ENCODE results near the gene OGT. TPM values are rescaled to one million over a fixed set of nuclear protein-coding genes. Genes with fewer than 3 reads are reported as not detected.
"Not testable (repeated sequence)": the region's sequence is repeated elsewhere in the genome, so short reads cannot be mapped to it uniquely, and the experiment has no call there.

The OGT gene
- total RNA-seq, 1 experiment from 2014 or later = 32.4 TPM

DNA sequence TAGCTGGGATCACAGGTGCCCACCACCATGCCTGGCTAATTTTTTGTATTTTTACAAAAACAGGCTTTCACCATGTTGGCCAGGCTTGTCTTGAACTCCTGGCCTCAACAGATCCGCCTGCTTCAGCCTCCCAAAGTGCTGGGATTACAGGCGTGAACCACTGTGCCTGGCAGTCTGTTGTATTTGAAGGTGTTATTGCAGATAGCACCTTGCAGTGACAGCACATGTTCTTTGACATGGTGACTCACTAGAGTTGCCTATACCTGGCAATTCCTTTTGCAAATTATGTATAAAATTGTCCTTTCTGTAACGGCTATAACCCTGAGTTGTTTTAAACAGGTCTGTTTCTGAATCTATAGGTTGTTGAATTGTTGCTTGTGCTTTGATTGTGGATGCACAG, 7.9 kb downstream of the OGT start:
- DNase-seq (ENCODE audit: low read depth) = no peak

GRCh38 chrX:71541210-71542022, 8.5 kb downstream of the OGT start:
- peak; percentile 2 for DNase-seq (ENCODE audit: low read depth)

DNA sequence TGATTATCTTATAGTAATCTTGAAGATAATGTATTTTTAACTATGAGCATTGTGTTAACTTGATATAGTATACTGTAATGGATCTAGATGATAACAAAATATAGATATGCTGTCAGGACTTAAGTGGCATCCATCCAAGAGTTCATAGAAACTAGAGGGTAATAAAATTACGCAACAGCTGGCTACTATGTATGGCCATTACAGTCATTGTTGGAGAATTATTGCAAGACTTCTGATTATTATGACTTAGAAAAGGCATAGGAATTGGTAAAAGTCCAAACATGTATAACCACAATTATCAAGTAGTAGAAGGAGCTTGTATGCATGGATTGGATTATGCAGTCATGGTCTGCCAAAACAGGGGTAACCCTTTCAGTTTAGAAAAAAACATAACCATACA, 9.5 kb downstream of the OGT start:
- no peak for DNase-seq (ENCODE audit: low read depth)

GRCh38 chrX:71542825-71543224, 9.9 kb downstream of the OGT start:
- DNase-seq (ENCODE audit: low read depth) = no peak

DNA sequence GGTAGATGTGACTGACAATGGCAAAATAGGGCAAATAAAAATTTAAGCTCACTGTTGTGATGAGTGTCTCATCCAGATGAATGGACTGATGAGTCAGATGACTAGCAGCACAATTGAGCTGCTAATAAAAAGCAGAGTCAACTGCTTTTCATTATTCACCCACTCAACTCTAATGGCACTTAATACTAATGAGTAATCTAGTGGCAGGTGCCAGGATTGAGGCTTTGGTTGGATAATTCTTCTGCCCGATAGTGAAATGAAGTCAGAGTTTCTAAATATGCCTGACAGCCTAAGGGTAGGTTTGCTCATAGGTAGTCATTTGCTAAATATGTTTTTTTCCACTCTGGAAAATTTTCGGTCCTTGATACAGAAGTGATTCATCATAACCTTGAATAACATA, 10.4 kb downstream of the OGT start:
- peak; percentile 11 for DNase-seq (ENCODE audit: low read depth)

DNA sequence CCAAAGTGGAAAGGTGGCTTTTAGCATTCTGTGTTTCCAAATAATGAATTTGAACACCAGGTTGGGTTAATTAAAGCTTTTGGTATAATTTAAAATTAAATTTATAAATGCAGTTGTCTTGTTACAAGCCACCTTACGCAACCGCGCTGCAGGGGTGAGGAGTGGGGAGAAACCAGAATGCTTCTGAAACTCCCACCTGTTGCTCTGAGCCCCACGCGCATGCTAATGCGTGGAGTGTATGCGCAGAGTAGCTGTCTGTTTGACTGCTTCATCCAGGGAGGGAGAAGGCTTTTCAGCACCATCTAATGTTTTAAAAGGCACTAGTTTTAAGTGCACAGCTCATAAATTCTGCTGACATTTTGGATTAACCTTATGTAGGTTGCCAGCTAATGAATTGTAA, 12.5 kb downstream of the OGT start:
- no peak for DNase-seq (ENCODE audit: low read depth)

GRCh38 chrX:71546879-71547278, 14.0 kb downstream of the OGT start:
- DNase-seq (ENCODE audit: low read depth) = no peak

- no peak for DNase-seq (ENCODE audit: low read depth)
Observed at GRCh38 chrX:71547339-71547738, 14.4 kb downstream of the OGT start.

GRCh38 chrX:71549986-71550385, 17.1 kb downstream of the OGT start:
- no peak for DNase-seq (ENCODE audit: low read depth)

GRCh38 chrX:71550578-71550977, 17.7 kb downstream of the OGT start:
- DNase-seq (ENCODE audit: low read depth) = no peak

GRCh38 chrX:71556036-71556435, 23.1 kb downstream of the OGT start:
- DNase-seq (ENCODE audit: low read depth) = no peak

- DNase-seq (ENCODE audit: low read depth) = no peak
Observed at GRCh38 chrX:71558920-71559319, 26.0 kb downstream of the OGT start.

DNA sequence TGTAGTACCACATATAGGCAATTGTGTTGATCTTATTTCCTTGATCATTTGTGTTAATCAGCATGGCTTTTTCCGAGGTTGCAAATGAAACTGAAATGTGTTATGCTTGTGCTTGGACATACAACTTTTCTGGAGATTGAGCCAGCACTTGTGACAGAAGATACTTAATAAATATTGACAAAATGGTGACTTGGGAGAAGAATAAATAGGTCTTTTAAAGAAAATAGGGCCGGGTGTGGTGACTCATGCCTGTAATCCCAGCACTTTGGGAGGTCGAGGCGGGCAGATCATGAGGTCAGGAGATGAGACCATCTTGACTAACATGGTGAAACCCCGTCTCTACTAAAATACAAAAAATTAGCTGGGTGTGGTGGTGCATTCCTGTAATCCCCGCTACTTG, 26.9 kb downstream of the OGT start:
- DNase-seq (ENCODE audit: low read depth) = not testable (repeated sequence)

DNA sequence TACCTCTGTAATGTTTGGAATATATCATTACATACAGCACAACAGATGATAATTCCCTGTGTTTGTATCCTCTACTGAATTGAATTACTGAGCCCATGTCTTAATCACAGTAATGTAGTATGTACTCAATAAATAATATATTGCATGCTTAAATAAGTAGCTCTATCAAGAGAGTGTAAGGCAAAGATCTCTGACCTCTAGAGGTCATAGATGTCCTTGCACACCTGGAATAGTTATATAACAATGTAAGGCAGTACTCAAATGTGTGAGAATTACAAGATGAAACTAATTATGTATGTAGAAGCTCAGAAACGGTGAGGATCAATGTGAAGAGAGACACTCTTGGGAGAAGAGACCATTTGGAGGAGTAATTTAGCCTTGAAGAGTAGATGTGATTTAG, 31.0 kb downstream of the OGT start:
- no peak for DNase-seq (ENCODE audit: low read depth)

DNA sequence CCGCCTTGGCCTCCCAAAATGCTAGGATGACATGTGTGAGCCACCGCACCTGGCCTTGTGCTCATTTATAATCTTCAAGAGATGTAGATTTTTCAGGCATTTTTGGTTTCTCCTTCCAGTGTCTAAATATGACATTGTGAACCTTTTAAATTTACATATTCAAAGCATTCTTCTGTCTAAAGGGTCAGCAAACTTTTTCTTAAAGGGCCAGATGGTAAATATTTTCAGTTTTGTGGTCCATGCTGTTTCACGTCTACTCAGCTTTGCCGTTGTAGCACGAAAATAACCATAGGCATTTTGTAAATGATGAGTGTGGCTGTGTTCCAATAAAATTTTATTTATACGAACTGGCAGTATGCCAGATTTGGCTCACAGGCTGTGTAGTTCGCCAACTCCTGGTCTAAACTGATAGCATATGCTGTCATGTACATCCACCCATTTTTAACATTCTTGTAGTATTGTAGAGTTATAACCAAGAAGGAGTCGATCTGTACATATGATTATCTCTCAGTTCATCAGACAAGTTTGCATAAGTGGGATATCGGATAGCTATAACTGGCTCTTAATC, 32.7 kb downstream of the OGT start:
- no peak for DNase-seq (ENCODE audit: low read depth)

DNA sequence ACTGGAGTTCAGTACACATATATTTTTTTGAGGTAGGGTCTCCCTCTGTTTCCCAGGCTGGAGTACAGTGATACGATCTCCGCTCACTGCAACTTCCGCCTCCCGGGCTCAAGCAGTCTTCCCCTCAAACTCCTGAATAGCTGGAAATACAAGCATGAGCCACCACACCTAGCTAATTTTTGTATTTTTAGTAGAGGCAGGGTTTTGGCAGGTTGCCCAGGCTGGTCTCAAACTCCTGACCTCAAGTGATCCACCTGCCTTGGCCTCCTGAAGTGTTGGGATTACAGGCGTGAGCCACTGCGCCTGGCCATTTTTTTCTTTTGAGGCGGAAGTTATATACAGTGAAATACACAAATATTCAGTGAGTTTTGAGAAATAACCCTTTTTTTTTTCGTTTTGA, 38.5 kb downstream of the OGT start:
- not testable (repeated sequence) for DNase-seq (ENCODE audit: low read depth)

- no peak for DNase-seq (ENCODE audit: low read depth)
Observed at GRCh38 chrX:71573590-71573989, 40.7 kb downstream of the OGT start.

DNA sequence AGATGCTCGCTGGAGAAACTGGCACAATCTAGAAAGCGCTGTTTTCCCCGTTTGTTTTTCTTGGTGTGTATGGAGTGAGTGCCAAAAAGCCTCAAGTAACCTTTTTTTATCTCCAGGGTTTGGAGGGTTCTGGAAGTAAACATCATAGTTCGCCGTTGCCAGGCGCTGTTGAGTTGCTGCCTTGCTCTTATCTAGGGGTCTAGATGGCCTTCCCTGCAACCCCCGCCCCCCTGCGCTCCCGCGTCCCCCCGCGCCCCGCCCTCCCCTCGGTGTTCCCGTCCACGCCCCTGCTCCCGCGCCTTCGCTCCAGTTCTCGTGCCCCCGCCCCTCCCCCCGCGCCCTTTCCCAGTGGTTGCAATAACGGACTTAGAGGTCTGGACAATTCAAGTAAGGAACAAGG, 44.8 kb downstream of the OGT start:
- DNase-seq (ENCODE audit: low read depth) = no peak

DNA sequence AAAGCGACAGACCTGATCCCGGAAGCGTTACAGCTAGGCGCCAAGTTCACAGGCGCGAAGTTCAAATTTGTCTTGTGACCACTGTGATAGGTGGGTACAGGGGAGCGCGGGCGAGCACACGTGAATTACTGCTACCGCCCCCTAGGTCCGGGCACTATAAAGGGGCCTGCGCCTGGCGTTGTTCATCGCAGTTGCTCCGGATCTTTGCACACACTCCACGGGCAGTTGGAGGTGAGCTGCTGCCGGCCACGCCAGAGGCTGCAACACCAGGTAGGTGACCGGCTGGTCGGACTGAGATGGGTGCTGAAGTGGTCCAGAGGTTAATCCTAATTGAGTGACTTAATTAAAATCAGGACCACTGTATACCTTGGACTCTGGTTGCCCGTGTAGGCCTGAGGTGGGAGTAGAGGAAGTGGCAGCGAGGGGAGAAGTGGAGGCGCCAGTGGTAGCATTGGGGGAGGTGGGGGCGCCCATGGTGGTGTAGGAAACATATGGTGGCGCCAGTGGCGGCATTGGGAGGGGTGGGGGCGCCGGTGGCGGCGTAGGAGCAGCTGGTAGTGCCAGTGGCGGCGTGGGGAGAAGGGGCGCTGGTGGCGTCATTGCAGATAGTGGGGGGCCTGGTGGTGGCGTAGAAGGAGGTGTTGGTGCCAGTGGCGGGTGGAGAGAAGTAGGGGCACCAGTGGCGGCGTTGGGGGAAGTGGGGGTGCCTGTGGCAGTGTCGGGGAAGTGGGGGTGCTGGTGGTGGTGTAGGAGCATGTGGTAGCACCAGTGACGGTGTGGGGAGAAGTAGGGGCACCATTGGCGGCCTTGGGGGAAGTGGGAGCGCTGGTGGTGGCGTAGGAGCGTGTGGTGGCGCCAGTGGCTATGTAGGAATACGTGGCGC, 45.6 kb downstream of the OGT start, which contains the start of gene GCNA:
Gene GCNA (plus strand): TSS at position 185 of the 883 bp plus-strand sequence. CDS start 2,385 bp downstream, outside the sequence.
- no peak for DNase-seq (ENCODE audit: low read depth)

GRCh38 chrX:71579136-71579989, 46.5 kb downstream of the OGT start:
- no peak for DNase-seq (ENCODE audit: low read depth)

GRCh38 chrX:71579990-71580380, 47.1 kb downstream of the OGT start:
- DNase-seq (ENCODE audit: low read depth) = no peak

GRCh38 chrX:71581210-71581609, 48.3 kb downstream of the OGT start:
- no peak for DNase-seq (ENCODE audit: low read depth)
